ENCODE data around the gene MORN2. TPM values are rescaled to one million over a fixed set of nuclear protein-coding genes. Genes with fewer than 3 reads are reported as not detected.

Gene MORN2
- total and polyA plus RNA-seq, 2 of the 4 experiments (the other 2 are of a cell fraction) = 13.1 to 16.5 TPM

- no peak overlapping the region for H3K4ac ChIP-seq (ENCODE audit: low read depth, low read length)
- no peak overlapping the region for H3K9ac ChIP-seq (ENCODE audit: low read depth, low read length)
- ATAC-seq (ENCODE audit: low read depth) = no peak
- H2BK15ac ChIP-seq (ENCODE audit: low read depth, low read length) = no peak overlapping the region
- BruUV-seq (replicated peaks) = no TSS peak
- no peak overlapping the region for H3K23ac ChIP-seq (ENCODE audit: low read depth, low read length)
- no peak overlapping the region for H2AFZ ChIP-seq (replicated peaks; ENCODE audit: low read length, poor library complexity)
- H3K56ac ChIP-seq (ENCODE audit: extremely low read depth, insufficient read depth, low read length) = no peak overlapping the region
- H3K27ac ChIP-seq (ENCODE audit: insufficient read depth, low read length) = no peak overlapping the region
- no peak overlapping the region for H4K5ac ChIP-seq (ENCODE audit: low read depth, low read length)
- H3K4me3 ChIP-seq (ENCODE audit: insufficient read depth, low read depth, low read length) = no peak overlapping the region
- POLR2A ChIA-PET (ENCODE audit: unreplicated experiment) = no interaction called here
- H3K4me1 ChIP-seq (ENCODE audit: control insufficient read depth, insufficient read depth, low read length) = peaks cover 4% of the 10 kb centered on the region; the same call in 1 of the 2 replicates
- intact Hi-C loops (cut with micrococcal nuclease) (no loop called here), dilution Hi-C loops (cut with HindIII; ENCODE audit: low sequenced_read_pairs, unreplicated experiment) (no loop called here), in situ Hi-C loops (cut with MboI; ENCODE audit: low sequenced_read_pairs) (no loop called here)
- no peak for DNase-seq
- H2AK9ac ChIP-seq (replicated peaks; ENCODE audit: low read depth, low read length, poor library complexity) = no peak overlapping the region
- H3K9me1 ChIP-seq (ENCODE audit: insufficient read depth, low read length) = no peaks in the 10 kb centered on the region
- H3K36me3 ChIP-seq (ENCODE audit: control insufficient read depth, insufficient read depth, low read length) = no peaks in the 10 kb centered on the region
- WGBS, 2 experiments (ENCODE audit: extremely low coverage in 2 of 2, insufficient read length in 1 of 2) = no CpG with 5 or more reads among the region's 2 CpGs
- no peaks in the 10 kb centered on the region for H4K20me1 ChIP-seq (ENCODE audit: insufficient read depth, low read length)
- H3K79me1 ChIP-seq (ENCODE audit: low read depth in 1 of 2, low read length in 2 of 2) = no peaks in the 10 kb centered on the region
- H4K8ac ChIP-seq (ENCODE audit: low read depth in 2 of 2, low read length in 2 of 2) = no peak overlapping the region
- no peak for TF ChIP-seq MAFK (IDR thresholded peaks at IDR 0.05; ENCODE audit: low read depth, low read length)
- TF ChIP-seq, protein P1, sequence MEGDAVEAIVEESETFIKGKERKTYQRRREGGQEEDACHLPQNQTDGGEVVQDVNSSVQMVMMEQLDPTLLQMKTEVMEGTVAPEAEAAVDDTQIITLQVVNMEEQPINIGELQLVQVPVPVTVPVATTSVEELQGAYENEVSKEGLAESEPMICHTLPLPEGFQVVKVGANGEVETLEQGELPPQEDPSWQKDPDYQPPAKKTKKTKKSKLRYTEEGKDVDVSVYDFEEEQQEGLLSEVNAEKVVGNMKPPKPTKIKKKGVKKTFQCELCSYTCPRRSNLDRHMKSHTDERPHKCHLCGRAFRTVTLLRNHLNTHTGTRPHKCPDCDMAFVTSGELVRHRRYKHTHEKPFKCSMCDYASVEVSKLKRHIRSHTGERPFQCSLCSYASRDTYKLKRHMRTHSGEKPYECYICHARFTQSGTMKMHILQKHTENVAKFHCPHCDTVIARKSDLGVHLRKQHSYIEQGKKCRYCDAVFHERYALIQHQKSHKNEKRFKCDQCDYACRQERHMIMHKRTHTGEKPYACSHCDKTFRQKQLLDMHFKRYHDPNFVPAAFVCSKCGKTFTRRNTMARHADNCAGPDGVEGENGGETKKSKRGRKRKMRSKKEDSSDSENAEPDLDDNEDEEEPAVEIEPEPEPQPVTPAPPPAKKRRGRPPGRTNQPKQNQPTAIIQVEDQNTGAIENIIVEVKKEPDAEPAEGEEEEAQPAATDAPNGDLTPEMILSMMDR (conservative IDR thresholded peaks at IDR 0.05; ENCODE audit: low read depth, low read length) = no peak
- TF ChIP-seq MXI1 (IDR thresholded peaks at IDR 0.05; ENCODE audit: borderline replicate concordance, low read depth, low read length) = no peak
- no peak for TF ChIP-seq NFE2L2 (IDR thresholded peaks at IDR 0.05; ENCODE audit: low read depth, low read length)
- no peak overlapping the region for H3K14ac ChIP-seq (replicated peaks; ENCODE audit: low read depth, low read length)
- CTCF ChIA-PET = no interaction called here
- no peak overlapping the region for H2BK5ac ChIP-seq (ENCODE audit: low read depth, low read length, poor library complexity, severe bottlenecking)
- no peak overlapping the region for H3K18ac ChIP-seq (ENCODE audit: low read depth, low read length)
- H2AK5ac ChIP-seq (ENCODE audit: low read depth, low read length) = no peak overlapping the region
- H3K27me3 ChIP-seq (ENCODE audit: control insufficient read depth, insufficient read depth, low read length) = no peaks in the 10 kb centered on the region
- H2BK120ac ChIP-seq (ENCODE audit: low read depth, low read length) = no peak overlapping the region
- no peak overlapping the region for H3K4me2 ChIP-seq (ENCODE audit: low read depth, low read length)
- H3K9me3 ChIP-seq (ENCODE audit: control insufficient read depth, insufficient read depth, low read length) = no peaks in the 10 kb centered on the region
- H4K91ac ChIP-seq (ENCODE audit: insufficient read depth, low read depth, low read length) = no peak overlapping the region
- H2BK20ac ChIP-seq (ENCODE audit: low read depth, low read length) = no peak overlapping the region
Measured at GRCh38 chr2:38930600-38930999, 54.8 kb downstream of the MORN2 start.

Small RNA genes within 50 kb of the gene (microRNA-seq; reads per million reads assigned to microRNA genes)
- not detected for gene RNU6-851P (ENCODE audit: insufficient read depth, insufficient read length)

Small RNA genes within 50 kb of the gene (small RNA-seq; reads per million reads assigned to genes)
- 0 to 0.60 (median 0) reads per million in 5 experiments for gene RNU6-851P

Other genes starting within 250 kb of the MORN2 start
- gene GALM, start 209.9 kb upstream of the MORN2 start, total RNA-seq (2012; rRNA removed) = 16.4 and 24.2 TPM in 2 replicates
- gene GALM, start 209.9 kb upstream of the MORN2 start, polyA plus RNA-seq (2012; rRNA removed) = 11.8 and 12.1 TPM in 2 replicates
- 148 and 260 TPM in 2 replicates for gene SRSF7, start 124.6 kb upstream of the MORN2 start, total RNA-seq (2012; rRNA removed)
- 191 and 193 TPM in 2 replicates for gene SRSF7, start 124.6 kb upstream of the MORN2 start, polyA plus RNA-seq (2012; rRNA removed)
- 7.7 and 10.3 TPM in 2 replicates for gene GEMIN6, start 97.8 kb upstream of the MORN2 start, total RNA-seq (2012; rRNA removed)
- 7.4 and 9.4 TPM in 2 replicates for gene GEMIN6, start 97.8 kb upstream of the MORN2 start, polyA plus RNA-seq (2012; rRNA removed)
- gene DHX57, start within 50 bp of the MORN2 start, total RNA-seq (2012; rRNA removed) = 23.9 and 24.4 TPM in 2 replicates
- 8.0 and 9.5 TPM in 2 replicates for gene DHX57, start within 50 bp of the MORN2 start, polyA plus RNA-seq (2012; rRNA removed)
- gene ARHGEF33, start 13.9 kb downstream of the MORN2 start, total RNA-seq (2012; rRNA removed) = 0.18 and 0.28 TPM in 2 replicates
- 0.20 and 0.21 TPM in 2 replicates for gene ARHGEF33, start 13.9 kb downstream of the MORN2 start, polyA plus RNA-seq (2012; rRNA removed)
- 8.2 and 13.6 TPM in 2 replicates for gene SOS1, start 245.1 kb downstream of the MORN2 start, total RNA-seq (2012; rRNA removed)
- 10.6 and 11.2 TPM in 2 replicates for gene SOS1, start 245.1 kb downstream of the MORN2 start, polyA plus RNA-seq (2012; rRNA removed)

Measured in IMR-90 (cell line).